K562 (cell line): ENCODE data around the gene TMEM127. TPM values are rescaled to one million over a fixed set of nuclear protein-coding genes. Genes with fewer than 3 reads are reported as not detected.
A peak's percentile ranks its signal among the peaks of the same experiment; 100 is the strongest.

ENCODE experiments used
- DNMT1 ChIP-seq: fragments of 450-650 bp; IDR thresholded peaks from 2 replicates; pipeline ENCODE4 v1.6.1; 2016; ENCODE audit warnings: antibody characterized with exemption, mild to moderate bottlenecking
- E2F3 ChIP-seq: fragments of 250-450 bp; sonication (Bioruptor Pico); IDR thresholded peaks from 2 replicates; pipeline ENCODE4 v1.4.0; 2020; ENCODE audit warnings: mild to moderate bottlenecking
- ETV6 ChIP-seq, 3 experiments: fragments of 150-350 bp in 1 of 3; sonication (generic) in 1 of 3; formaldehyde crosslinking in 1 of 3; IDR thresholded peaks; 2 replicates each; pipeline versions ENCODE4 v1.6.1 to v1.8.0; 2014 to 2022; ENCODE audit warnings: borderline replicate concordance in 2 of 3, low read depth in 2 of 3, antibody characterized with exemption in 1 of 3, low read length in 1 of 3, mild to moderate bottlenecking in 1 of 3, missing genetic modification reagents in 1 of 3
- MTA1 ChIP-seq: fragments of 450-650 bp; IDR thresholded peaks from 2 replicates; pipeline ENCODE4 v1.6.1; 2017; ENCODE audit warnings: borderline replicate concordance
- NEUROD1 ChIP-seq: fragments of 150-350 bp; IDR thresholded peaks from 2 replicates; pipeline ENCODE4 v1.6.1; 2014; ENCODE audit warnings: borderline replicate concordance, low read length, low read depth; ENCODE audit not compliant: partially characterized antibody
- PHF8 ChIP-seq: fragments of 200-600 bp; sonication (generic); IDR thresholded peaks from 2 replicates; pipeline ENCODE4 v1.6.1; 2012; ENCODE audit warnings: mixed run types, mild to moderate bottlenecking, inconsistent platforms, low read length, moderate library complexity, borderline replicate concordance
- RBBP5 ChIP-seq: fragments of 200-600 bp; sonication (generic); IDR thresholded peaks from 2 replicates; pipeline ENCODE4 v1.6.1; 2012; ENCODE audit warnings: borderline replicate concordance, mild to moderate bottlenecking, low read length, control low read depth, inconsistent platforms; ENCODE audit not compliant: insufficient read depth, poor library complexity, severe bottlenecking
- SREBF1 ChIP-seq: fragments of 150-350 bp; IDR thresholded peaks from 2 replicates; pipeline ENCODE4 v1.6.1; 2014; ENCODE audit warnings: antibody characterized with exemption, low read depth, low read length, borderline replicate concordance
- U2AF1 ChIP-seq: fragments of 200-400 bp; formaldehyde crosslinking; optimal IDR thresholded peaks from 2 replicates; pipeline ENCODE3; 2017; ENCODE audit warnings: mild to moderate bottlenecking, low read depth, low read length, moderate library complexity
- ZNF175 ChIP-seq: fragments of 200-800 bp; sonication (Bioruptor generic); IDR thresholded peaks from 2 replicates; pipeline ENCODE4 v1.6.1; 2016; ENCODE audit warnings: low read depth, mild to moderate bottlenecking, missing genetic modification characterization, missing compliant biosample characterization
- ZNF239 ChIP-seq: fragments of 250-450 bp; sonication (Bioruptor Pico); IDR thresholded peaks from 2 replicates; pipeline ENCODE4 v1.4.0; 2020; ENCODE audit warnings: mild to moderate bottlenecking
- polyA plus RNA-seq, 8 experiments: library from polyadenylated mRNA; depleted of rRNA in 4 of 8; stranded (reverse) in 5 of 8; unstranded in 3 of 8; fragments of >200 nt; fragmentation: Nextera tagmentation in 2 of 8; fragmentation: Illumina TruSeq in 1 of 8; extraction: Ambion mirVana in 2 of 8; extraction: Trizol in 1 of 8; gene quantifications; 2 replicates each; pipeline versions ENCODE4 v1.2.1 to v1.2.3, GENCODE V29; 2011 to 2014; ENCODE audit warnings: inconsistent platforms in 1 of 8, missing spikeins in 1 of 8
- total RNA-seq, 7 experiments: library from RNA; depleted of rRNA in 6 of 7; stranded (reverse); fragments of >200 nt in 6 of 7; fragmentation: Illumina TruSeq in 2 of 7; extraction: Trizol in 2 of 7; gene quantifications; 2 replicates each; pipeline versions ENCODE4 v1.2.1 to v1.2.3, GENCODE V29; 2011 to 2021; ENCODE audit warnings: low replicate concordance in 1 of 7
- TF ChIP-seq, protein P1 (sequence below): fragments of 450-650 bp; IDR thresholded peaks from 2 replicates; pipeline ENCODE4 v1.6.1; 2016; ENCODE audit warnings: mild to moderate bottlenecking, moderate library complexity
- TF ChIP-seq, protein P2 (sequence below): fragments of 450-650 bp; formaldehyde crosslinking; IDR thresholded peaks from 2 replicates; pipeline ENCODE4 v1.4.0; 2020; ENCODE audit warnings: mild to moderate bottlenecking, moderate library complexity

Gene TMEM127
- total and polyA plus RNA-seq, 9 of the 15 experiments (the other 6 are each of a cell fraction or from before 2014, with no cell fraction given): 1.7 to 20.0 (median 9.9) TPM

DNA sequence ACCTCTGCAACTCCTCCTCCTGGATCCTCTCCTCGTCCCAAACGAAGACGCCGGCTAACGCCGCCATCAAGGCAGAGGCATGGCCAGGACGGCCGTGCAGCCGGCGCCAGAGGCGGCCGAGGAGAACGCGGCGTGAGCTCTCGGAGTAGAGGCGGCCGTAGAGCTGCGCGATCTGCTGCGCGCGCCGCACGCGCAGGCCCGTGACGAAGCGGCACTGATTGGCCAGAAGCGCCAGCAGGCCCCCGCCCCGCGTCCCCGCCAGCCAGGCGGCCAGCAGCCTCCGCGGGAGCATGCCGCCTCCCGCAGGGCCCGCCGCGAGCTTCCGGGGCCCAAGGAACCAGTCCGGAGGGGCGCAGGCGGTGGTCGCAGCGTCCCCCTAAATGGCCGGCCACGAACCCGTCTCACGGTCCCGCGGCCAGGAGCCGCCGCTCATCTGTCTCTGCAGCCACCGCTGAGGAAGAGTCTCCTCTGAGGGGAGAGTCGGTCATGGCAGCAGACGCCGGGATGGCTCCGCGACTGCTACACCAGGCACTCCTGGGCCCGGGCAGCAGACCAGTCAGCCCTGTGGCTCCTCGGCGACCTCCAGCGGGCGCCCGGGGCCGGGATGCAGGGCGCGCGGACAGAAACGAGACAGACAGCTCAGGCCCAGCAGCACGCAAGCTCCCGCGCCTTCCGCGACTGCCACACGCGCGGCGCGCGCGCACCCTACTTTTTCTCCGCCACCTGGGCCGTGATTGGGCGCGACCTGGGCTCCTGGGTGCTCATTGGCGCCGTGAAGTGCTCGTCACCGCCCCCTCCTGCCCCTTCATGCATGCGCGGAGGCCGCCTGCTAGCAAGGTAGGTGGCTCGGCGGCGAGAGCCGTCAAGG lies 57.4 kb downstream of the TMEM127 start, which contains the start of gene STARD7 (continued):
- TF ChIP-seq, protein P1, sequence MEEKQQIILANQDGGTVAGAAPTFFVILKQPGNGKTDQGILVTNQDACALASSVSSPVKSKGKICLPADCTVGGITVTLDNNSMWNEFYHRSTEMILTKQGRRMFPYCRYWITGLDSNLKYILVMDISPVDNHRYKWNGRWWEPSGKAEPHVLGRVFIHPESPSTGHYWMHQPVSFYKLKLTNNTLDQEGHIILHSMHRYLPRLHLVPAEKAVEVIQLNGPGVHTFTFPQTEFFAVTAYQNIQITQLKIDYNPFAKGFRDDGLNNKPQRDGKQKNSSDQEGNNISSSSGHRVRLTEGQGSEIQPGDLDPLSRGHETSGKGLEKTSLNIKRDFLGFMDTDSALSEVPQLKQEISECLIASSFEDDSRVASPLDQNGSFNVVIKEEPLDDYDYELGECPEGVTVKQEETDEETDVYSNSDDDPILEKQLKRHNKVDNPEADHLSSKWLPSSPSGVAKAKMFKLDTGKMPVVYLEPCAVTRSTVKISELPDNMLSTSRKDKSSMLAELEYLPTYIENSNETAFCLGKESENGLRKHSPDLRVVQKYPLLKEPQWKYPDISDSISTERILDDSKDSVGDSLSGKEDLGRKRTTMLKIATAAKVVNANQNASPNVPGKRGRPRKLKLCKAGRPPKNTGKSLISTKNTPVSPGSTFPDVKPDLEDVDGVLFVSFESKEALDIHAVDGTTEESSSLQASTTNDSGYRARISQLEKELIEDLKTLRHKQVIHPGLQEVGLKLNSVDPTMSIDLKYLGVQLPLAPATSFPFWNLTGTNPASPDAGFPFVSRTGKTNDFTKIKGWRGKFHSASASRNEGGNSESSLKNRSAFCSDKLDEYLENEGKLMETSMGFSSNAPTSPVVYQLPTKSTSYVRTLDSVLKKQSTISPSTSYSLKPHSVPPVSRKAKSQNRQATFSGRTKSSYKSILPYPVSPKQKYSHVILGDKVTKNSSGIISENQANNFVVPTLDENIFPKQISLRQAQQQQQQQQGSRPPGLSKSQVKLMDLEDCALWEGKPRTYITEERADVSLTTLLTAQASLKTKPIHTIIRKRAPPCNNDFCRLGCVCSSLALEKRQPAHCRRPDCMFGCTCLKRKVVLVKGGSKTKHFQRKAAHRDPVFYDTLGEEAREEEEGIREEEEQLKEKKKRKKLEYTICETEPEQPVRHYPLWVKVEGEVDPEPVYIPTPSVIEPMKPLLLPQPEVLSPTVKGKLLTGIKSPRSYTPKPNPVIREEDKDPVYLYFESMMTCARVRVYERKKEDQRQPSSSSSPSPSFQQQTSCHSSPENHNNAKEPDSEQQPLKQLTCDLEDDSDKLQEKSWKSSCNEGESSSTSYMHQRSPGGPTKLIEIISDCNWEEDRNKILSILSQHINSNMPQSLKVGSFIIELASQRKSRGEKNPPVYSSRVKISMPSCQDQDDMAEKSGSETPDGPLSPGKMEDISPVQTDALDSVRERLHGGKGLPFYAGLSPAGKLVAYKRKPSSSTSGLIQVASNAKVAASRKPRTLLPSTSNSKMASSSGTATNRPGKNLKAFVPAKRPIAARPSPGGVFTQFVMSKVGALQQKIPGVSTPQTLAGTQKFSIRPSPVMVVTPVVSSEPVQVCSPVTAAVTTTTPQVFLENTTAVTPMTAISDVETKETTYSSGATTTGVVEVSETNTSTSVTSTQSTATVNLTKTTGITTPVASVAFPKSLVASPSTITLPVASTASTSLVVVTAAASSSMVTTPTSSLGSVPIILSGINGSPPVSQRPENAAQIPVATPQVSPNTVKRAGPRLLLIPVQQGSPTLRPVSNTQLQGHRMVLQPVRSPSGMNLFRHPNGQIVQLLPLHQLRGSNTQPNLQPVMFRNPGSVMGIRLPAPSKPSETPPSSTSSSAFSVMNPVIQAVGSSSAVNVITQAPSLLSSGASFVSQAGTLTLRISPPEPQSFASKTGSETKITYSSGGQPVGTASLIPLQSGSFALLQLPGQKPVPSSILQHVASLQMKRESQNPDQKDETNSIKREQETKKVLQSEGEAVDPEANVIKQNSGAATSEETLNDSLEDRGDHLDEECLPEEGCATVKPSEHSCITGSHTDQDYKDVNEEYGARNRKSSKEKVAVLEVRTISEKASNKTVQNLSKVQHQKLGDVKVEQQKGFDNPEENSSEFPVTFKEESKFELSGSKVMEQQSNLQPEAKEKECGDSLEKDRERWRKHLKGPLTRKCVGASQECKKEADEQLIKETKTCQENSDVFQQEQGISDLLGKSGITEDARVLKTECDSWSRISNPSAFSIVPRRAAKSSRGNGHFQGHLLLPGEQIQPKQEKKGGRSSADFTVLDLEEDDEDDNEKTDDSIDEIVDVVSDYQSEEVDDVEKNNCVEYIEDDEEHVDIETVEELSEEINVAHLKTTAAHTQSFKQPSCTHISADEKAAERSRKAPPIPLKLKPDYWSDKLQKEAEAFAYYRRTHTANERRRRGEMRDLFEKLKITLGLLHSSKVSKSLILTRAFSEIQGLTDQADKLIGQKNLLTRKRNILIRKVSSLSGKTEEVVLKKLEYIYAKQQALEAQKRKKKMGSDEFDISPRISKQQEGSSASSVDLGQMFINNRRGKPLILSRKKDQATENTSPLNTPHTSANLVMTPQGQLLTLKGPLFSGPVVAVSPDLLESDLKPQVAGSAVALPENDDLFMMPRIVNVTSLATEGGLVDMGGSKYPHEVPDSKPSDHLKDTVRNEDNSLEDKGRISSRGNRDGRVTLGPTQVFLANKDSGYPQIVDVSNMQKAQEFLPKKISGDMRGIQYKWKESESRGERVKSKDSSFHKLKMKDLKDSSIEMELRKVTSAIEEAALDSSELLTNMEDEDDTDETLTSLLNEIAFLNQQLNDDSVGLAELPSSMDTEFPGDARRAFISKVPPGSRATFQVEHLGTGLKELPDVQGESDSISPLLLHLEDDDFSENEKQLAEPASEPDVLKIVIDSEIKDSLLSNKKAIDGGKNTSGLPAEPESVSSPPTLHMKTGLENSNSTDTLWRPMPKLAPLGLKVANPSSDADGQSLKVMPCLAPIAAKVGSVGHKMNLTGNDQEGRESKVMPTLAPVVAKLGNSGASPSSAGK: peak; percentile 85
- TF ChIP-seq U2AF1 (peak; percentile 74), RBBP5 (peak; percentile 88), ZNF239 (no peak), E2F3 (CRISPR knock-in tag) (no peak; the same call in 1 of the 2 replicates), ETV6 (IDR thresholded peaks at IDR 0.05; ENCODE audit: borderline replicate concordance in 1 of 2, low read depth in 2 of 2, low read length in 1 of 2) (no peak; a peak in 1 of 4 replicates), ETV6 (CRISPR knock-in tag; IDR thresholded peaks at IDR 0.05; ENCODE audit: borderline replicate concordance) (no peak), MTA1 (no peak), DNMT1 (no peak), ZNF175 (0 out of 2 replicates have a peak, but pooled peaks have one; percentile 3), SREBF1 (0 out of 2 replicates have a peak, but pooled peaks have one; percentile 47), NEUROD1 (peak; percentile 92), PHF8 (peak; percentile 85)
- TF ChIP-seq, protein P2, sequence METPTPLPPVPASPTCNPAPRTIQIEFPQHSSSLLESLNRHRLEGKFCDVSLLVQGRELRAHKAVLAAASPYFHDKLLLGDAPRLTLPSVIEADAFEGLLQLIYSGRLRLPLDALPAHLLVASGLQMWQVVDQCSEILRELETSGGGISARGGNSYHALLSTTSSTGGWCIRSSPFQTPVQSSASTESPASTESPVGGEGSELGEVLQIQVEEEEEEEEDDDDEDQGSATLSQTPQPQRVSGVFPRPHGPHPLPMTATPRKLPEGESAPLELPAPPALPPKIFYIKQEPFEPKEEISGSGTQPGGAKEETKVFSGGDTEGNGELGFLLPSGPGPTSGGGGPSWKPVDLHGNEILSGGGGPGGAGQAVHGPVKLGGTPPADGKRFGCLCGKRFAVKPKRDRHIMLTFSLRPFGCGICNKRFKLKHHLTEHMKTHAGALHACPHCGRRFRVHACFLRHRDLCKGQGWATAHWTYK (CRISPR knock-in tag): peak; percentile 34; the same call in 1 of the 2 replicates
